Measurements from ENCODE around the gene KLF16. TPM values are rescaled to one million over a fixed set of nuclear protein-coding genes. Genes with fewer than 3 reads are reported as not detected.

KLF16 gene
- total RNA-seq, 2 experiments from 2014 or later = 83.8 to 89.2 TPM

DNA sequence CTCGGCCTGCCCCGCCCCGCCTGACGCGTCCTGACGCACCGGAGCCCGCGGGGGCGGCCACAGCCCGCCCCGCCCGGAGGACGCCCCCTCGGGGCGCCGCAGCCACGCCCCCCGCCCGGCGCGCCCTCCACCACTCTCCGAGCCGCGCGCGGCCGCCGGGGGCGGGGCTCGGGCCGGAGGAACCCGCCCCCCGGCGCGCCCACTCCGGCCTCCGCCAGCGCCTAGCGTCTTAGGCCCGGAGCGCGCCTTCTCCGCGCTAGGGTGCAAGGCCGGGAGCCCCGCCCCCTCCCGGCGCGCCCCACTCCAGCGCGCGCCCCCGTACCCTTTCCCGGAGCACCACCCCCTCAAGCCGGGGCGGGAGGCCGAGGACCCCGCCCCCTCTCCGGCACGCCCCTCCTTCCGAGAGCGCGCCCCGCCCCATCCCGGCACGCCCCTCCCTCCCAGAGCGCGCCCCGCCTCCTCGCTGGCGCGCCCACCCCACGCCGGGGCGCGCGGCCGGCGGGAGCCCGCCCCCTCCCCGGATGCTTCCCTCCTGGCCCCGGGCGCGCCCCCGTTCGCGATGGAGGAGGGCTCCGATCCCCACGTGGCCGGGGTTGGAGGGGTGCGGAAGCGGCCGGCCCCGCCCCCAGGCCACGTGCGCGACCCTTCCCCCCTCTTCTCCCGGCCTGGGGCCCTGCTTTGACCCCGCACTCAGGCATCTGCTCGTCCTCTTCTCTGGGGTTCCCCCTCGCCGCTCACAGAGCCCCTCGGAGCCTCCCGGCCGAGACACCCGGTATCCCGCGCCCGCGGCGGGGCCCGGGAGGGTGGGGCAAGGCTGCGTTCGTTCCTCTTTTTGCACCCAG lies 480 bp upstream of the KLF16 start:
- Histone ChIP-seq H3K9me3 (ENCODE audit: control insufficient read depth in 1 of 2, insufficient read depth in 1 of 2, low read length in 2 of 2) (no peaks in the 10 kb centered on the region), H3K27me3 (ENCODE audit: control insufficient read depth in 1 of 2, insufficient read depth in 2 of 2, low read length in 2 of 2) (no peaks in the 10 kb centered on the region), H3K4me3 (ENCODE audit: low read length) (peak overlapping the region; percentile 83), H3K4me1 (ENCODE audit: insufficient read depth, low read length) (peaks cover 48% of the 10 kb centered on the region), H3K36me3 (ENCODE audit: insufficient read depth, low read length) (no peaks in the 10 kb centered on the region), H3K27ac (ENCODE audit: low read depth in 1 of 2, low read length in 2 of 2) (peak overlapping the region; percentile 67 to 89)
- Mint-ChIP-seq H3K4me3 (peak overlapping the region; percentile 90), H3K27me3 (no peaks in the 10 kb centered on the region), H3K9me3 (no peaks in the 10 kb centered on the region), H3K36me3 (ENCODE audit: low read depth) (peaks cover 19% of the 10 kb centered on the region), H3K4me1 (ENCODE audit: low read depth) (peaks cover 41% of the 10 kb centered on the region), H3K27ac (peak overlapping the region; percentile 63)
- CTCF ChIA-PET = interaction anchor here (0.6 to 1.5 kb wide), 12 partner anchors 8 to 85 kb away, joined by 3 to 23 read pairs (median 4); no protein-coding TSS in a partner anchor
- ATAC-seq (ENCODE audit: poor library complexity) = peak; percentile 66
- POLR2A ChIA-PET = interaction anchor here (0.6 to 3.6 kb wide), 10 partner anchors 9 to 80 kb away, joined by 3 to 41 read pairs (median 4); partner anchors contain the start of gene ABHD17A
- TF ChIP-seq, protein P1, sequence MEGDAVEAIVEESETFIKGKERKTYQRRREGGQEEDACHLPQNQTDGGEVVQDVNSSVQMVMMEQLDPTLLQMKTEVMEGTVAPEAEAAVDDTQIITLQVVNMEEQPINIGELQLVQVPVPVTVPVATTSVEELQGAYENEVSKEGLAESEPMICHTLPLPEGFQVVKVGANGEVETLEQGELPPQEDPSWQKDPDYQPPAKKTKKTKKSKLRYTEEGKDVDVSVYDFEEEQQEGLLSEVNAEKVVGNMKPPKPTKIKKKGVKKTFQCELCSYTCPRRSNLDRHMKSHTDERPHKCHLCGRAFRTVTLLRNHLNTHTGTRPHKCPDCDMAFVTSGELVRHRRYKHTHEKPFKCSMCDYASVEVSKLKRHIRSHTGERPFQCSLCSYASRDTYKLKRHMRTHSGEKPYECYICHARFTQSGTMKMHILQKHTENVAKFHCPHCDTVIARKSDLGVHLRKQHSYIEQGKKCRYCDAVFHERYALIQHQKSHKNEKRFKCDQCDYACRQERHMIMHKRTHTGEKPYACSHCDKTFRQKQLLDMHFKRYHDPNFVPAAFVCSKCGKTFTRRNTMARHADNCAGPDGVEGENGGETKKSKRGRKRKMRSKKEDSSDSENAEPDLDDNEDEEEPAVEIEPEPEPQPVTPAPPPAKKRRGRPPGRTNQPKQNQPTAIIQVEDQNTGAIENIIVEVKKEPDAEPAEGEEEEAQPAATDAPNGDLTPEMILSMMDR (IDR thresholded peaks at IDR 0.05) = no peak
- peak; percentile 83 to 97 (median 92) for DNase-seq
- intact Hi-C loops (cut with DNase I, micrococcal nuclease) = loop anchor here (1.0 to 5.0 kb wide), 6 partner anchors 11 to 233 kb away; partner anchors contain the start of genes ADAT3 (in 2 of the 2), SCAMP4 (in 2 of the 2), ABHD17A (in 1 of the 2) and IZUMO4 (in 1 of the 2)

DNA sequence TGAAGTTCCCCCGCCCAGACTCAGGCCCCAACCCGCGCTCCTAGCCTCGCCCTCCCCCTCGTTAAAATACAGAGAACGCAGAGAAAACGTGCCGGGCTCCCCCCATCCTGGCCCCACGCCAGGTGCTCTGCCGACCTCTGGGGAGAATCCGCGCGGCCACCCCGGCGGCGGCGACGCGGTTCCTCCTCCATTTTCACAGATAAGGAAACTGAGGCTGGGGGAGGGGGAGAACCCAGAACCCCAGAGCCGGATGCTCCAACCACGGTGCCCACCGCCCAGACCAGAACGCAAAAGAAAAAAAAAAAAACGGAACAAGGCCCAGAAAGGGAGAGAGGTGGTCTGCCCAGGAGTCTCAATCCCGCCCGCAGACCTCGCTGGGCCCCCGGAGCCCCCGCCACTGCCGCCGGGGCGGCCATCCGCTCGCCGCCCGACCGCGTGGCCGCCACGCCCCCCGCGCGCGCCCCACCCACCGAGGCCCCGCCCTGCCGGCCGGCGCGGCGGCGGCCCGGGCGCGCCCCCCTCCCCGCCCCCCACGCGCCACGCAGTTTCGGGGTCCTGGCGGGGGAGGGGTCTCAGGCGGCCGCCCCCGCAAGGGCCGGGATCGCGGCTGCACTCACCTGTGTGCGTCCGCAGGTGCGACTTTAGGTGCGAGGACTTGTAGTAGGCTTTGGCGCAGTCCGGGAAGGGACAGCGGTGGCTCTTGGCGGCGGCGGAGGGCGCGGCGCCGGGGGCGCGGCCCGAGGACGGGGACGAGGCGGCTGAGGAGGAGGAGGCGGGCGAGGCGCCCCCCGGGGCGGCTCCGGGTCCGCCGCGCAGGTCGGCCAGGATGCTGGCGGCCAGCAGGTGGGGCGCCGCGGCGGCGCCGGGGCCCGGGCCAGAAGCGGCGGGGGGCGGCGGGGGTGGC lies 703 bp downstream of the KLF16 start:
- H3K4me1 Mint-ChIP-seq (ENCODE audit: low read depth) = peaks cover 45% of the 10 kb centered on the region

More for the DNA sequence above, 703 bp downstream of the KLF16 start:
- H3K27ac ChIP-seq (ENCODE audit: low read depth in 1 of 2, low read length in 2 of 2) = peak overlapping the region; percentile 53 to 74
- intact Hi-C loops (cut with DNase I, micrococcal nuclease) = loop anchor here (2.0 to 5.0 kb wide), 3 partner anchors 14 to 235 kb away; partner anchors contain the start of genes ADAT3 (in 1 of the 2), IZUMO4 (in 1 of the 2), MOB3A (in 1 of the 2) and REXO1 (in 1 of the 2)
- no peaks in the 10 kb centered on the region for H3K36me3 ChIP-seq (ENCODE audit: insufficient read depth, low read length)
- ATAC-seq (ENCODE audit: poor library complexity) (peak; percentile 1), DNase-seq (peak in 11 of 14 experiments; percentile 37 to 89 (median 54))
- H3K27ac Mint-ChIP-seq = peak overlapping the region; percentile 96
- no peaks in the 10 kb centered on the region for H3K9me3 ChIP-seq (ENCODE audit: control insufficient read depth in 1 of 2, insufficient read depth in 1 of 2, low read length in 2 of 2)
- TF ChIP-seq, protein P1 (IDR thresholded peaks at IDR 0.05) = no peak
- CTCF ChIA-PET = no interaction called here
- no peaks in the 10 kb centered on the region for H3K27me3 Mint-ChIP-seq
- POLR2A ChIA-PET = no interaction called here
- H3K27me3 ChIP-seq (ENCODE audit: control insufficient read depth in 1 of 2, insufficient read depth in 2 of 2, low read length in 2 of 2) = no peaks in the 10 kb centered on the region
- peaks cover 60% of the 10 kb centered on the region for H3K4me1 ChIP-seq (ENCODE audit: insufficient read depth, low read length)
- peak overlapping the region; percentile 99 for H3K4me3 Mint-ChIP-seq
- H3K36me3 Mint-ChIP-seq (ENCODE audit: low read depth) = peaks cover 12% of the 10 kb centered on the region
- no peaks in the 10 kb centered on the region for H3K9me3 Mint-ChIP-seq
- peak overlapping the region; percentile 72 for H3K4me3 ChIP-seq (ENCODE audit: low read length)
